ENCODE measurements around the gene SH3BP5L. TPM values are rescaled to one million over a fixed set of nuclear protein-coding genes. Genes with fewer than 3 reads are reported as not detected.

The SH3BP5L gene
- total and polyA plus RNA-seq, 2 of the 13 experiments (the other 11 are each of a cell fraction or from before 2014, with no cell fraction given): 10.3 to 14.9 TPM

- TF ChIP-seq, protein P1, sequence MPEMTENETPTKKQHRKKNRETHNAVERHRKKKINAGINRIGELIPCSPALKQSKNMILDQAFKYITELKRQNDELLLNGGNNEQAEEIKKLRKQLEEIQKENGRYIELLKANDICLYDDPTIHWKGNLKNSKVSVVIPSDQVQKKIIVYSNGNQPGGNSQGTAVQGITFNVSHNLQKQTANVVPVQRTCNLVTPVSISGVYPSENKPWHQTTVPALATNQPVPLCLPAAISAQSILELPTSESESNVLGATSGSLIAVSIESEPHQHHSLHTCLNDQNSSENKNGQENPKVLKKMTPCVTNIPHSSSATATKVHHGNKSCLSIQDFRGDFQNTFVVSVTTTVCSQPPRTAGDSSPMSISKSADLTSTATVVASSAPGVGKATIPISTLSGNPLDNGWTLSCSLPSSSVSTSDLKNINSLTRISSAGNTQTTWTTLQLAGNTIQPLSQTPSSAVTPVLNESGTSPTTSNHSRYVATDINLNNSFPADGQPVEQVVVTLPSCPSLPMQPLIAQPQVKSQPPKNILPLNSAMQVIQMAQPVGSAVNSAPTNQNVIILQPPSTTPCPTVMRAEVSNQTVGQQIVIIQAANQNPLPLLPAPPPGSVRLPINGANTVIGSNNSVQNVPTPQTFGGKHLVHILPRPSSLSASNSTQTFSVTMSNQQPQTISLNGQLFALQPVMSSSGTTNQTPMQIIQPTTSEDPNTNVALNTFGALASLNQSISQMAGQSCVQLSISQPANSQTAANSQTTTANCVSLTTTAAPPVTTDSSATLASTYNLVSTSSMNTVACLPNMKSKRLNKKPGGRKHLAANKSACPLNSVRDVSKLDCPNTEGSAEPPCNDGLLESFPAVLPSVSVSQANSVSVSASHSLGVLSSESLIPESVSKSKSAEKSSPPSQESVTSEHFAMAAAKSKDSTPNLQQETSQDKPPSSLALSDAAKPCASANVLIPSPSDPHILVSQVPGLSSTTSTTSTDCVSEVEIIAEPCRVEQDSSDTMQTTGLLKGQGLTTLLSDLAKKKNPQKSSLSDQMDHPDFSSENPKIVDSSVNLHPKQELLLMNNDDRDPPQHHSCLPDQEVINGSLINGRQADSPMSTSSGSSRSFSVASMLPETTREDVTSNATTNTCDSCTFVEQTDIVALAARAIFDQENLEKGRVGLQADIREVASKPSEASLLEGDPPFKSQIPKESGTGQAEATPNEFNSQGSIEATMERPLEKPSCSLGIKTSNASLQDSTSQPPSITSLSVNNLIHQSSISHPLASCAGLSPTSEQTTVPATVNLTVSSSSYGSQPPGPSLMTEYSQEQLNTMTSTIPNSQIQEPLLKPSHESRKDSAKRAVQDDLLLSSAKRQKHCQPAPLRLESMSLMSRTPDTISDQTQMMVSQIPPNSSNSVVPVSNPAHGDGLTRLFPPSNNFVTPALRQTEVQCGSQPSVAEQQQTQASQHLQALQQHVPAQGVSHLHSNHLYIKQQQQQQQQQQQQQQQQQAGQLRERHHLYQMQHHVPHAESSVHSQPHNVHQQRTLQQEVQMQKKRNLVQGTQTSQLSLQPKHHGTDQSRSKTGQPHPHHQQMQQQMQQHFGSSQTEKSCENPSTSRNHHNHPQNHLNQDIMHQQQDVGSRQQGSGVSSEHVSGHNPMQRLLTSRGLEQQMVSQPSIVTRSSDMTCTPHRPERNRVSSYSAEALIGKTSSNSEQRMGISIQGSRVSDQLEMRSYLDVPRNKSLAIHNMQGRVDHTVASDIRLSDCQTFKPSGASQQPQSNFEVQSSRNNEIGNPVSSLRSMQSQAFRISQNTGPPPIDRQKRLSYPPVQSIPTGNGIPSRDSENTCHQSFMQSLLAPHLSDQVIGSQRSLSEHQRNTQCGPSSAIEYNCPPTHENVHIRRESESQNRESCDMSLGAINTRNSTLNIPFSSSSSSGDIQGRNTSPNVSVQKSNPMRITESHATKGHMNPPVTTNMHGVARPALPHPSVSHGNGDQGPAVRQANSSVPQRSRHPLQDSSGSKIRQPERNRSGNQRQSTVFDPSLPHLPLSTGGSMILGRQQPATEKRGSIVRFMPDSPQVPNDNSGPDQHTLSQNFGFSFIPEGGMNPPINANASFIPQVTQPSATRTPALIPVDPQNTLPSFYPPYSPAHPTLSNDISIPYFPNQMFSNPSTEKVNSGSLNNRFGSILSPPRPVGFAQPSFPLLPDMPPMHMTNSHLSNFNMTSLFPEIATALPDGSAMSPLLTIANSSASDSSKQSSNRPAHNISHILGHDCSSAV (CRISPR knock-in tag; IDR thresholded peaks at IDR 0.05; ENCODE audit: borderline replicate concordance): no peak
- TF ChIP-seq EED (CRISPR knock-in tag; IDR thresholded peaks at IDR 0.05) (no peak), ZNF724P (CRISPR knock-in tag; IDR thresholded peaks at IDR 0.05; ENCODE audit: borderline replicate concordance) (0 out of 2 replicates have a peak, but pooled peaks have one; percentile 33), THAP8 (CRISPR knock-in tag; IDR thresholded peaks at IDR 0.05; ENCODE audit: borderline replicate concordance) (0 out of 2 replicates have a peak, but pooled peaks have one; percentile 6), ZNF564 (CRISPR knock-in tag; IDR thresholded peaks at IDR 0.05) (peak; percentile 8; the same call in 1 of the 2 replicates), ZNF510 (CRISPR knock-in tag; IDR thresholded peaks at IDR 0.05; ENCODE audit: low read depth) (no peak), PTBP1 (IDR thresholded peaks at IDR 0.05; ENCODE audit: low read depth, low read length, poor library complexity, severe bottlenecking) (no peak), SNRNP70 (IDR thresholded peaks at IDR 0.05; ENCODE audit: low read depth, low read length) (no peak), ZNF607 (CRISPR knock-in tag; IDR thresholded peaks at IDR 0.05; ENCODE audit: borderline replicate concordance) (no peak), ISL2 (CRISPR knock-in tag; IDR thresholded peaks at IDR 0.05) (peak; percentile 39; the same call in 1 of the 2 replicates), ZNF567 (CRISPR knock-in tag; IDR thresholded peaks at IDR 0.05; ENCODE audit: borderline replicate concordance) (no peak), ZMYM3 (CRISPR knock-in tag; IDR thresholded peaks at IDR 0.05) (no peak; the same call in 1 of the 2 replicates), MTF2 (CRISPR knock-in tag; IDR thresholded peaks at IDR 0.05; ENCODE audit: borderline replicate concordance) (no peak), ZNF792 (CRISPR knock-in tag; IDR thresholded peaks at IDR 0.05) (no peak), IKZF4 (CRISPR knock-in tag; IDR thresholded peaks at IDR 0.05; ENCODE audit: borderline replicate concordance, low read depth, not compliant biosample characterization) (no peak), ZNF264 (CRISPR knock-in tag; IDR thresholded peaks at IDR 0.05) (no peak)
- TF ChIP-seq, protein P2, sequence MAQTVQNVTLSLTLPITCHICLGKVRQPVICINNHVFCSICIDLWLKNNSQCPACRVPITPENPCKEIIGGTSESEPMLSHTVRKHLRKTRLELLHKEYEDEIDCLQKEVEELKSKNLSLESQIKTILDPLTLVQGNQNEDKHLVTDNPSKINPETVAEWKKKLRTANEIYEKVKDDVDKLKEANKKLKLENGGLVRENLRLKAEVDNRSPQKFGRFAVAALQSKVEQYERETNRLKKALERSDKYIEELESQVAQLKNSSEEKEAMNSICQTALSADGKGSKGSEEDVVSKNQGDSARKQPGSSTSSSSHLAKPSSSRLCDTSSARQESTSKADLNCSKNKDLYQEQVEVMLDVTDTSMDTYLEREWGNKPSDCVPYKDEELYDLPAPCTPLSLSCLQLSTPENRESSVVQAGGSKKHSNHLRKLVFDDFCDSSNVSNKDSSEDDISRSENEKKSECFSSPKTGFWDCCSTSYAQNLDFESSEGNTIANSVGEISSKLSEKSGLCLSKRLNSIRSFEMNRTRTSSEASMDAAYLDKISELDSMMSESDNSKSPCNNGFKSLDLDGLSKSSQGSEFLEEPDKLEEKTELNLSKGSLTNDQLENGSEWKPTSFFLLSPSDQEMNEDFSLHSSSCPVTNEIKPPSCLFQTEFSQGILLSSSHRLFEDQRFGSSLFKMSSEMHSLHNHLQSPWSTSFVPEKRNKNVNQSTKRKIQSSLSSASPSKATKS (CRISPR knock-in tag; IDR thresholded peaks at IDR 0.05): no peak
Observed at GRCh38 chr1:248858891-248859889, 33.5 kb upstream of the SH3BP5L start, which contains the start of gene ZNF692 (continued).
